ENCODE measurements around the gene DYNLT4.

GRCh38 chr1:44847845-44848244 is 40.7 kb upstream of the DYNLT4 start:
- TF ChIP-seq POLR2A (IDR thresholded peaks at IDR 0.05; ENCODE audit: low read depth, low read length) (no peak), POLR2AphosphoS5 (IDR thresholded peaks at IDR 0.05; ENCODE audit: low read depth, low read length) (no peak)
